ENCODE data around the gene MAPK7.

- no peak for TF ChIP-seq CTCF (conservative IDR thresholded peaks at IDR 0.05)
- TF ChIP-seq EZH2 (IDR thresholded peaks at IDR 0.05; ENCODE audit: low read depth), result no peak
These were observed 29.5 kb downstream of the MAPK7 start for GRCh38 chr17:19407601-19408345.
